Heart left ventricle (tissue), 13 donors: ENCODE results near the gene PPAN.

ENCODE experiments used
- POLR2A ChIP-seq, 2 donors: fragments of 450-650 bp; IDR thresholded peaks; one replicate each; pipeline ENCODE4 v1.6.1; 2017; ENCODE audit warnings: antibody characterized with exemption in 2 of 2, mild to moderate bottlenecking in 2 of 2, moderate library complexity in 2 of 2
- TF ChIP-seq, protein P1 (sequence below), 12 donors: fragments of 200-600 bp; sonication (generic) in 4 of 12; IDR thresholded peaks; one replicate each; pipeline versions ENCODE4 v1.5.0 to v1.8.0; 2018 to 2022; ENCODE audit warnings: antibody characterized with exemption in 12 of 12, mild to moderate bottlenecking in 5 of 12
- donor health status: ischemic (EF 13 %, LVEDD 7.1; RV severe dilation, severe dysfunction).
- donor health status: DM: no; HTN: yes; CAD: no.
- donor health status: DM: no; HTN: no; CAD: no.
- donor health status: ischemic (EF 25% LVEDD 6.9; RV normal size, moderate dysfunction).
- donor health status: ischemic (EF 25% LVEDD 5.7; RV mildly dilated, moderate dysfunction).
- donor health status: ischemic (EF 35%, LVEDD 5.7; RV mildly dilated, moderate dysfunction).
- donor health status: nonischemic (EF 11% LVEDD 7.7; RV severe dilation, severe dysfunction).
- donor health status: DM: yes; HTN: yes; CAD: no.
- donor health status: PGD.
- donor health status: ischemic (EF 29% LVEDD 5.4; RV normal size, mild dysfunction).
- donor health status: nonischemic (EF 23%, LVEDD 6.1; RV moderate dilation, normal function).

DNA sequence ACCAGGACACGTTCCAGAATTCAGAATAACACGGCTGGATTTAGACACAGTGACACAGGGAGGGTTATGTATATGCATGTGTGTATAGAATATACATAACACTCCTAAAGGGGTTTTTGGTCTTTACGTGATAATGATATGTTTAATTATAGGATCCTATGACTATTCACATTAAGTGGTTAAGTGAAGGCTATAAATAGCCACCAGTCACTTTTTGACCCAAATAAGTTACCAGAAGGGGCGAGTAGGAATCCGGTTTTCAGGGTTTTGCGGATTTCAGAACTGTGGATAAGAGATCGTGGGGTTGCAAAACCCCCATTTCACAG lies 10.6 kb upstream of the PPAN start:
- TF ChIP-seq, protein P1, sequence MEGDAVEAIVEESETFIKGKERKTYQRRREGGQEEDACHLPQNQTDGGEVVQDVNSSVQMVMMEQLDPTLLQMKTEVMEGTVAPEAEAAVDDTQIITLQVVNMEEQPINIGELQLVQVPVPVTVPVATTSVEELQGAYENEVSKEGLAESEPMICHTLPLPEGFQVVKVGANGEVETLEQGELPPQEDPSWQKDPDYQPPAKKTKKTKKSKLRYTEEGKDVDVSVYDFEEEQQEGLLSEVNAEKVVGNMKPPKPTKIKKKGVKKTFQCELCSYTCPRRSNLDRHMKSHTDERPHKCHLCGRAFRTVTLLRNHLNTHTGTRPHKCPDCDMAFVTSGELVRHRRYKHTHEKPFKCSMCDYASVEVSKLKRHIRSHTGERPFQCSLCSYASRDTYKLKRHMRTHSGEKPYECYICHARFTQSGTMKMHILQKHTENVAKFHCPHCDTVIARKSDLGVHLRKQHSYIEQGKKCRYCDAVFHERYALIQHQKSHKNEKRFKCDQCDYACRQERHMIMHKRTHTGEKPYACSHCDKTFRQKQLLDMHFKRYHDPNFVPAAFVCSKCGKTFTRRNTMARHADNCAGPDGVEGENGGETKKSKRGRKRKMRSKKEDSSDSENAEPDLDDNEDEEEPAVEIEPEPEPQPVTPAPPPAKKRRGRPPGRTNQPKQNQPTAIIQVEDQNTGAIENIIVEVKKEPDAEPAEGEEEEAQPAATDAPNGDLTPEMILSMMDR (IDR thresholded peaks at IDR 0.05): no peak
- TF ChIP-seq POLR2A (IDR thresholded peaks at IDR 0.05): no peak
